ENCODE results near the gene SH3PXD2A.
"Not testable (repeated sequence)": the region's sequence is repeated elsewhere in the genome, so short reads cannot be mapped to it uniquely, and the experiment has no call there.

Gene SH3PXD2A

GRCh38 chr10:103763374-103764202 lies 91.8 kb downstream of the SH3PXD2A start:
- DNase-seq, result no peak

GRCh38 chr10:103762916-103763315 lies 92.5 kb downstream of the SH3PXD2A start:
- DNase-seq, result no peak

GRCh38 chr10:103762162-103762561 lies 93.2 kb downstream of the SH3PXD2A start:
- DNase-seq, result no peak

DNA sequence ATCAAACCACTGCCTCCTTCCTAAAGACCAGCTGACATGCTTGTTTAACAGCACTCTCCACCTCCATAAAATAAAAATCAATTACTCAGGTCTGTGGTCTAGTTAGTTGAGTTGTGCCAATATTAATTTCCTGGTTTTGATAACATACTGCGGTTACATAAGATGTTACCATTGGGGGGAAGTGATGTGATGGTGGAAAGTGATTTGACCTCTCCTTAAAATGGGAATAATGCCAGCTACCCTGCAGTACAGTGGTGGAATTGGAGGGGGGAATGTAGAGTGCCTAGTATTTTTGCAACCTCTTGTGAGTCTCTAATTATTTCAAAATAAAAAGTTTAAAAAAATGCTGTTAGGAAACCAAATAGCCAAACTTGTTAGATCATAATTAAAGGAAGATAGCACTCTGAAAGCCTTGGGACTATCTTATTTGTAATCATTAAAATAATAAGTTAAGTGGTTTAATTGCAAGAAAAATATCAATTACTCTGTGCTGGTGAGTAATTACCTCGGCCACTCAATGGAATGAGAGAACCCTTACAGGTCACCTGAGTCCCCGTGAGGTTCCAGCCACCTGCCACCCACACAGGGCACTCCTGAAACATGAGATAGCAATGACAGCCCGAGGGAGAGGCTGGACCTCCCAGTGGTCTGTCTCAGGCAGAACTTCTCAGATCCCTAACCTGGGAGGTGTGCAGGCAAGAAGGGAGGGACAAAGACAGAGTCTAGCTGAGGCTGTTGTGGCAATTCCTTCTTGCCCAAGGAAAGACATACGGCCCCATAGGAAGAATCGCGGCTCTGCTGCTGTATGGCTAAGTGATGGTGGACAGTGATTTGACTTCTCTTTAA lies 94.1 kb downstream of the SH3PXD2A start:
- no peak for DNase-seq

DNA sequence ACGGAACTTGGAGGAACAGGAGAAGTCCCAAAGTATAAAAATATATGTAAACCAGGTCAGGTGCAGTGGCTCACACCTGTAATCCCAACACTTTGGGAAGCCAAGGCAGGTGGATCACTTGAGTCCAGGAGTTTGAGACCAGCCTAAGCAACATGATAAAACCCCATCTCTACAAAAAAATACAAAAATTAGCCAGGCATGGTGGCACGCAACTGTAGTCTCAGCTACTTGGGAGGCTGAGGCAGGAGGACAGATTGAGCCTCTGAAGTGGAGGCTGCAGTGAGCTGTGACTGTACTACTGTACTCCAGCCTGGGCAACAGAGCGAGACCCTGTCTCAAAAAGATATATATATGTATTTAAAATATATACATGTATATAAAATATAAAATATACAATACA lies 95.1 kb downstream of the SH3PXD2A start:
- not testable (repeated sequence) for DNase-seq

DNA sequence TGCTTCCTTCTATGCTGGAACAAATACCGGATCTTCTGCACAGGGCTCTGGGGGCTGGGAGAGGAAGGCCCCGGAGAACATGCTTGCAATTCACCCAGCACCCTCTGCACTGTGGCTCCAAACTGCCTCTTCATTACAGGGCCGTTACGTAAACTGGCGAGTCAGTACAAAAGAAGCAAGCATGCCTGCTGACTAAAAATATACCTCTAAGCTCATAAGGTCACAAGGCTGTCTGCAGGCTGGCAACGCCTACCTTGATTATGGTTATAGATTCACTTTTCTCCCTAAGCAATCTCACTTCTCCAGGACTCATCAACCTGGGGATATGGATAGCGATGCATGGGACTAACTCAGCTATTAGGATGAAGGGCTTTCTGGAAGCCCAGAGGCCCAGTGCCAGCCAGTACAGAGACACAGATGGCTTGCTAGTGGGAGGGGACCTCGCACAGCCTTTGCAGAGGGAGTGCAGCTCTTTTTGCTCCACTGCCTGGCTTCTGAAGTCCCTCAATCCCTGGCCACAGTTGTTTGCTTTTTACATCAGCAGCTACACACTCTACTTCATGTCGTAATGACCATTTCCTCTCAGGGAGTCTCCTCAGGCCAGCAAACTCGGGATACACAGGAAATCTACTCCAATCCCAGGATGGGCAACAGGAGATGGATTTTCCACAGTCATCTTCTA lies 96.1 kb downstream of the SH3PXD2A start:
- DNase-seq, result no peak

DNA sequence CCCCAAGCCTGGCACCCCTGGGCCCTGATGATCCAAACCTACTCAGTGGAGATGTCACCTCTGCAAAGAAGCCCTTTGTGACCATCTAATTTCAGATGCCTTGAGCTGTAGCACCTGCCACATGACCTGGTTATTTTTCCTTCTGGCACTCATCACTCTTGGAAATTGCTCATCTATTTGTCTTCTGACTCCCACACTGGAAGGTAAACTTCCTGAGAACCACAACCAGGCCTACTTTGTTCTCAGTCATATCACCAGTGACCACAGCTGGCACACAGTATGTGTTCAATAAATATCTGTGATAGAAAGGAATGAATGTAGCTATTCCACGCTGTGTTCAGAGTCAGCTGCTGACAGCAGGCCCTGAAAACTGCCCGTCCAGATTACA lies 97.1 kb downstream of the SH3PXD2A start:
- DNase-seq, result no peak

GRCh38 chr10:103757531-103758293 lies 97.7 kb downstream of the SH3PXD2A start:
- no peak for DNase-seq

DNA sequence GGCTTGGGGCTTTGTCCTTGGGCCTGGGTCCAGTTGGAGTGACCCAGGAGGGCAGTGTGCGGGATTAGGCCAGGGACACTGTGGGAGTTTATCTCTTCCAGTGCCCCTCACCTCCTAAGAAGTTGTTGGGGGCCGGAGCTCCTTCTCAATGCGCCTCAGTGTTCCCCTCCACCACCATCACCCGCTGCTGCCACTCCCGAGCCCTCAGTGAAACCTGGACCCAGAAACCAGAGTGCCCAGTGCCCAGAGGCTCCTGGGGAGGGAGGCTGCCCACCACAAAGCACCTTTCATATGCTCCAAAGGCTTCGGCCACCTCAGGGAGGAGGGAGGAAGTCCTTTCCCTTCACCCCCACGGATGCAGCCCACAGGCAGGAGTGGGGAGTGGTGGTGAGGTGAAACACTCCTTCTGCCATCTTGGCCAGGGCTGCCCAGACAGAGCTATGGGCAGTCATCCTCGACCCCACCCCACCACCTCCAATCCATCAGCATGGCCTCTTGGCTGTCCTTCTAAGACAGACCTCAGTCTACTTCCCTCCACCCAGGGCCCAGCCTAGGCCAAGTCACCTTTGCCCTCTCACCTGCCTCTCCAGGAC lies 99.0 kb downstream of the SH3PXD2A start:
- DNase-seq, result no peak

DNA sequence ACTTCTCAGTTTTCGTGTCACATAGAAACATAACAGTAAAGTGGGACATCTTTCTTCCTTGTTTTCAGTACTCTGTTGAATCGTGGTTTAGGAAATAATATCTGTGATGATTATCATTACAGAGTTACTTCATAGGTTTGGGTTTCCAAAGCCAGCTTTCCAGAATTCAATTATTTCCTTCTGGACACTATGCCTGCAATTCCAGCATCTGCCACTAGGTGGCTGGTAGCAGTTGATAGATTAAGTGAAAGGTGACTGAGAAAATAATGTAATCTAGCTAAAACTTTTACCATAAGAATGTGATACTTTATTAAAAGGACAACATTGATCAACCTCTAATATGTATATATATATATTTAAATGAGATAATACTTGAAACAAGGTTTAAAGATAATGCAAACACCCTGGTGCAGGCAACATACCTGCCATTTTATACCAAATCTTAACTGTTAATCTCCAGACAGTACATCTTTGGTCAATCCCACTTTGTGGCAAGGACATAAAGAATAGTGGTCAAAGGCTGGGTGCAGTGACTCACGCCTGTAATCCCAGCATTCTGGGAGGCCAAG lies 102.6 kb downstream of the SH3PXD2A start:
- no peak for DNase-seq

- no peak for DNase-seq
These were observed 103.6 kb downstream of the SH3PXD2A start for GRCh38 chr10:103751667-103752290.

GRCh38 chr10:103750836-103751235 lies 104.5 kb downstream of the SH3PXD2A start:
- DNase-seq, result no peak

DNA sequence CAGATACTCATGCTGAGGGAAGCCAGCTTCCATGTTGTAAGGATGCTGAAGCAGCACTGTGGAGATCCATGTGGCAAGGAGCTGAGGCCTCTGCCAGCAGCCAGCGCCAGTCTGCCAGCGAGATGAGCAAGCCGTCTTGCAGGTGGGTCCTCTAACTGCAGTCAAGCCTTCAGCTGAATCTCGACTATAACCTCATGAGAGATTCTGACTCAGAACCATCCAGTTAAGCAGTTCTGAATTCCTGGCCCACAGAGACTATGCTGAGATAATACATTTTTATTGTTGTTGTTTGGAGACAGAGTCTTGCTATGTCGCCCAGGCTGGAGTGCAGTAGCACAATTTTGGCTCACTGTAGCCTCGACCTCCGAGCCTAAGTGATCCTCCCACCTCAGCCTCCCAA lies 105.6 kb downstream of the SH3PXD2A start:
- no peak for DNase-seq

DNA sequence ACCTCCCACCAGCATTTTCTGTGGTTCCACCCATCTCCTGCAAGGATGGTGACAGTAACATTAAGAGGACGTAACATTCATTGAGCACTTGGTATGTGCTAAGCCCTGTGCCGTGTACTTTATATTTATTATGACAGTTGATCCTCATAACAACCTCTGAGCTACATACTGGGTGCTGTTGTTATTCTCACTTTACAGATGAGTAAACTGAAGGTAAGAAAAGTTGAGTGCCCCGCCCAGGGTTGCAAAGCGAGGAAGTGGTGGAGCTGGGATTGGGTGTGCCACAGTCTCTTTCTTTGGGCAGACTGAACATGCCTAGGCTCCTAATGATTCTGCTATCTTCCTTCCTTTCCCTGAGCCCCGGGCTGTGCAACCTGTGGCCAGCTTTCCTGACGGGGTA lies 107.4 kb downstream of the SH3PXD2A start:
- no peak for DNase-seq

DNA sequence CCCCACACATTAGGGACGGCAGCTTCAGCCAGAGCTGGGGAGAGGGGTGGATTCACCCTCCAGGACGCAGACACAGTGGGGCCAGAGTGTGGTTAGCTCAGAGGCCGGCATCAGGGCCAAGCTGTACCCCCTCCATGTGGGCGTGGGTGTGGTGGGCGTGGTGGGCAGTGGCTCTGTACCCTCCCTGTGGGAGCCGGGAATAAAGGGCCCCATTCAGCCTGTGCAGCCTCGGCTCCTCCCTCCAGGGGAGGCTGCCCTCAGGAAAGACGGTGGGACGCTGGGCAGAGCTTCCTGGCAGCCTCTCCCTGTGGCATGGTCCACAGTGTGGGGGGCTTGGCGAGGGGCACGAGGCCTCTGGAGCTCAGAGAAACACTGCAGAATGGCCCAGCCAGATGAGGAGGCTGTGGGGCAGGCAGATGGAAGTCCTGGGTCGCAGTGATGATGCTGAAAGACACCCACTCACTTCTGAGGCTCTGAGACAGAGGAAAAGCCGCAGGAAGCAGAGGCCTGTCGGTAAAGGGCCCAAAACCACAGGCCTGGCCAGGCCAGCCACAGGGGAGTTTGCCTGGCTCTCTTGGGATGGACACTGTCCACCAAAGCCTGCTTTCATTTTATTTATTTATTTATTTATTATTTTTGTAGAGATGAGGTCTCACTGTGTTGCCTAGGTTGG lies 108.0 kb downstream of the SH3PXD2A start:
- DNase-seq, result no peak

- DNase-seq, result no peak
These were observed 108.8 kb downstream of the SH3PXD2A start for GRCh38 chr10:103746598-103746997.

- DNase-seq, result no peak
These were observed 109.8 kb downstream of the SH3PXD2A start for GRCh38 chr10:103745341-103746247.

GRCh38 chr10:103742824-103743223 lies 112.6 kb downstream of the SH3PXD2A start:
- DNase-seq, result no peak

- no peak for DNase-seq
These were observed 114.8 kb downstream of the SH3PXD2A start for GRCh38 chr10:103740611-103741010.

Measured in NCI-H1930 (cell line).